Natural killer cell (primary cell): Measurements from ENCODE around the gene SCARB1. TPM values are rescaled to one million over a fixed set of nuclear protein-coding genes. Genes with fewer than 3 reads are reported as not detected.
"Not testable (repeated sequence)": the region's sequence is repeated elsewhere in the genome, so short reads cannot be mapped to it uniquely, and the experiment has no call there.

Source experiments
- ATAC-seq, 3 donors: fragments of 150-1000 bp in 2 of 3; fragments of 200-7000 bp in 1 of 3; cut with Tn5 transposase; 1 replicate in 1 of 3; 2 replicates in 2 of 3; pipeline ENCODE4 v1.10.0; 2021; ENCODE audit warnings: mild to moderate bottlenecking in 2 of 3, moderate library complexity in 2 of 3
- DNase-seq, 2 donors: peaks; one replicate each; pipeline versions ENCODE4 v3.0.0 to v3.0.0-alpha.2; 2013 to 2021; ENCODE audit warnings: mixed read lengths in 1 of 2
- H3K27ac ChIP-seq: one replicate; pipeline ENCODE4 v1.5.1; 2013; ENCODE audit warnings: mild to moderate bottlenecking, low read length
- H3K27me3 ChIP-seq: one replicate; pipeline ENCODE4 v1.6.1; 2013; ENCODE audit warnings: low read length; ENCODE audit not compliant: control insufficient read depth, insufficient read depth
- H3K36me3 ChIP-seq: one replicate; pipeline ENCODE4 v1.6.1; 2013; ENCODE audit warnings: low read length; ENCODE audit not compliant: control insufficient read depth, insufficient read depth
- H3K4me1 ChIP-seq: one replicate; pipeline ENCODE4 v1.6.1; 2013; ENCODE audit warnings: low read length; ENCODE audit not compliant: control insufficient read depth, insufficient read depth
- H3K4me3 ChIP-seq: one replicate; pipeline ENCODE4 v1.5.1; 2013; ENCODE audit warnings: low read length
- H3K9me3 ChIP-seq: one replicate; pipeline ENCODE4 v1.6.1; 2013; ENCODE audit warnings: low read length; ENCODE audit not compliant: control insufficient read depth, insufficient read depth
- H3K27ac Mint-ChIP-seq, 2 donors: one replicate each; pipeline ENCODE4 v1.8.0; 2022; ENCODE audit warnings: mild to moderate bottlenecking in 2 of 2, mixed read lengths in 2 of 2, moderate library complexity in 1 of 2
- H3K27me3 Mint-ChIP-seq, 2 donors: one replicate each; pipeline ENCODE4 v1.8.0; 2022; ENCODE audit warnings: low read depth in 2 of 2, mixed read lengths in 2 of 2
- H3K36me3 Mint-ChIP-seq: one replicate; pipeline ENCODE4 v1.8.0; 2022; ENCODE audit warnings: mixed read lengths
- H3K4me1 Mint-ChIP-seq, 2 donors: one replicate each; pipeline ENCODE4 v1.8.0; 2022; ENCODE audit warnings: mixed read lengths in 2 of 2
- H3K4me3 Mint-ChIP-seq: one replicate; pipeline ENCODE4 v1.8.0; 2022; ENCODE audit warnings: mild to moderate bottlenecking, moderate library complexity, mixed read lengths
- H3K9me3 Mint-ChIP-seq, 2 donors: one replicate each; pipeline ENCODE4 v1.8.0; 2022; ENCODE audit warnings: mixed read lengths in 2 of 2
- CTCF ChIP-seq: fragments of 200-600 bp; IDR thresholded peaks from one replicate; pipeline ENCODE4 v1.8.0; 2022; ENCODE audit warnings: antibody characterized with exemption
- WGBS: methylation state at CpG from one replicate; pipeline ENCODE4 v1.1.7; 2013; ENCODE audit warnings: missing lambda C conversion rate; ENCODE audit not compliant: insufficient coverage; 5-methylcytosine and 5-hydroxymethylcytosine counted together
- intact Hi-C: fragments of 100-400 bp; cut with micrococcal nuclease; formaldehyde crosslinking; loops from one replicate; pipeline ENCODE4 v1.14.2; 2022
- total RNA-seq, 4 donors: library from RNA; stranded (reverse); fragments of 120-200 nt in 1 of 4; gene quantifications; one replicate each; pipeline versions ENCODE4 v1.2.3 to v1.2.4, GENCODE V29; 2013 to 2022

SCARB1 gene
- total RNA-seq, 3 donors from 2014 or later (not counting 1 experiment from before 2014, with no cell fraction given): 1.1 to 2.7 (median 1.3) TPM

DNA sequence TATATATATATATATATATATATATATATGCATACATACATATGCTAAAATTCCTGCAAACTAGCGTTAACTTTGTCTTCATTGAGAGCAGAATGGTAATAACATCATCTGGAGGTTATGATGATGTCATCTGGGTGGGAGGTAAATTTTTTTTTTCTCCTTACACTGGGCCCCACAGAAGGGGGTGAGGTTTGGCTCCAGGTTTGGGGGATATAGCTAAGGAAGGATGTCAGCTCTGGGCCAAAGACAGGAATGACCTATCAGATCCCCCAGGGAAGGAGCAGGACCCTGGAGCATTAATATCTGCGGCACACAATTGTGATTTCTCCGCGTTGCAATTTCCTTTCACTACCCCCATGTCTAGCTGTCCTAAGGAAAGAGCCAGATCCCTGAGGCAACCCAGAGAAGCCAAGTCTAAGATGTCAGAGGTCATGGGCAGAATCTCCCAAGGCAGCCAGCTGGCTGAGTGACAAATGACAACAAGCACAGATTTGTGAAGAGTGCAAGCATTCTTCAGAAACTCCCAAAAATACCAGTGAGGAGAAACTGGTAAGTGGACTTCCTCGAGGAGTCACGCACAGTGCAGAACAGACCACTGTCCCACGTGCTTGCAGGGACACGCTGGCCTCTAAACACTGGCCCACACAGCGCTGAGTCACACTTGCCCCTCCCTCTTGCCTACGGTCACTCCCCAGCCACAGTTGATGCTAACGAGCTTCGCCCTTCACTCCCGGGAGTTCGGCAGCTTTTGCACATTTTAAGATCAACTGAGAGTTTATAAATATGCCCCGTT is 40.8 kb upstream of the SCARB1 start:
- Mint-ChIP-seq H3K27ac (no peak overlapping the region), H3K4me3 (no peak overlapping the region)
- H3K36me3 ChIP-seq: no peaks in the 10 kb centered on the region

DNA sequence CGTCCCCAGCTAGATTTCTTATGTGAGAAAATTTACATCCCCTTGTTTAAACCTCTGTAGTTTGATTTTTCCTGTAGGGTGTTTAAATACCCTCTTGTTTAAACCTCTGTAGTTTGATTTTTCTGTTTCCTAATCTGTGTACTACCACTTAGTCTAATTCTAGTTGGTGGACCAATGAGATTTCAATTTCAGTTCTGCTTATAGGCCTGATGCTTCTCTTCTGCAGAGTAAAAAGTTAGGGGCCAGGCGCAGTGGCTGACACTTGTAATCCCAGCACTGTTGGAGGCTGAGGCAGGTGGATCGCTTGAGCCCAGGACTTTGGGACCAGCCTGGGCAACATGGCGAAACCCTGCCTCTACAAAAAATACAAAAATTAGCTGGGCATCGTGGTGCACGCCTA is 39.3 kb upstream of the SCARB1 start:
- Histone ChIP-seq H3K4me3 (no peak overlapping the region), H3K27me3 (no peaks in the 10 kb centered on the region), H3K27ac (no peak overlapping the region), H3K9me3 (no peaks in the 10 kb centered on the region), H3K4me1 (peaks cover 10% of the 10 kb centered on the region), H3K36me3 (no peaks in the 10 kb centered on the region)
- Mint-ChIP-seq H3K36me3 (no peaks in the 10 kb centered on the region), H3K27ac (no peak overlapping the region), H3K4me1 (peaks cover 21 to 24% of the 10 kb centered on the region in 2 donors), H3K27me3 (no peaks in the 10 kb centered on the region), H3K4me3 (no peak overlapping the region), H3K9me3 (no peaks in the 10 kb centered on the region)
- 96% methylated on average over 5 of the region's 6 CpGs for WGBS
- intact Hi-C loops: no loop called here
- no peak for TF ChIP-seq CTCF
- ATAC-seq (no peak), DNase-seq (no peak)

More for the DNA sequence above, 40.8 kb upstream of the SCARB1 start:
- Histone ChIP-seq H3K4me3 (no peak overlapping the region), H3K4me1 (no peaks in the 10 kb centered on the region), H3K27me3 (no peaks in the 10 kb centered on the region), H3K9me3 (no peaks in the 10 kb centered on the region), H3K27ac (no peak overlapping the region)
- WGBS: 65% methylated on average over 14 of the region's 15 CpGs
- ATAC-seq: no peak
- Mint-ChIP-seq H3K36me3 (no peaks in the 10 kb centered on the region), H3K9me3 (no peaks in the 10 kb centered on the region), H3K4me1 (peaks cover 8 to 11% of the 10 kb centered on the region in 2 donors), H3K27me3 (no peaks in the 10 kb centered on the region)
- no peak for DNase-seq
- intact Hi-C loops: no loop called here
- TF ChIP-seq CTCF: no peak

DNA sequence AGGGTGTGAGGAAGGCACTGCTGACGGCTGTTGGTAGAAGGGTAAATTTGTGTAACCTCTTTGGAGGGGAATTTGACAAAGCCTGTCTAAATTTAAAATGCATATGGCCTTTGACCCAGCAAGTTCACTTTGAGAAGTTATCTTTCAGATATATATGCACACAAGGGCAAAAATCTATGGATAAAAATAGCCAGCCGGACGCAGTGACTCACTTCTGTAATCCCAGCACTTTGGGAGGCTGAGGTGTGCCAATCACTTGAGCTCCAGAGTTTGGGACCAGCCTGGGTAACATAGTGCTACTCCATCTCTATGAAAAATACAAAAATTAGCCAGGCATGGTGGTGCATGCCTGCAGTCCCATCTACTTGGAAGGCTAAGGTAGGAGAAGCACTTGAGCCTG is 37.3 kb upstream of the SCARB1 start:
- TF ChIP-seq CTCF: no peak
- Histone ChIP-seq H3K4me1 (peaks cover 10% of the 10 kb centered on the region), H3K9me3 (no peaks in the 10 kb centered on the region), H3K27me3 (no peaks in the 10 kb centered on the region), H3K4me3 (no peak overlapping the region), H3K36me3 (no peaks in the 10 kb centered on the region), H3K27ac (no peak overlapping the region)
- DNase-seq (no peak), ATAC-seq (no peak)
- Mint-ChIP-seq H3K9me3 (no peaks in the 10 kb centered on the region), H3K36me3 (no peaks in the 10 kb centered on the region), H3K27me3 (peaks cover 0 to 3% of the 10 kb centered on the region in 2 donors), H3K27ac (no peak overlapping the region), H3K4me1 (peaks cover 15 to 21% of the 10 kb centered on the region in 2 donors), H3K4me3 (no peak overlapping the region)
- intact Hi-C loops: no loop called here
- 92% methylated on average over 3 of the region's 3 CpGs for WGBS

DNA sequence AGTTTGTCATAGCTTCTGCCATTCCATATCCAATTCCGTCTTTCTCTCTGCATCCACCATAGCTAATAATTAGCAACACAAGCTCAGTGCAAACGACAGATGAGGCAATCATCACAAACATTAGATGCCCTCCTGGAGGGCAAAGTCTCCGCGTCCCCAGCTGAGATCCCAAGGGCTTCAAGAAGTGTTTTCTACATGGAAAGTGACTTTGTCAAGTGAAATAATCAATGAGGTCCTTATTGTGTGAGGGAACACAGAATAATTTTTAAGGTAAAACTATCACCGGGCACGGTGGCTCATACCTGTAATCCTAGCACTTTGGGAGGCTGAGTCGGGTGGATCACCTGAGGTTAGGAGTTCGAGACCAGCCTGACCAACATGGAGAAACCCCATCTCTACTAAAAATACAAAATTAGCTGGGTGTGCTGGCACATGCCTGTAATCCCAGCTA is 36.7 kb upstream of the SCARB1 start:
- H3K9me3 Mint-ChIP-seq, H3K27me3 Mint-ChIP-seq, H3K9me3 ChIP-seq, H3K36me3 Mint-ChIP-seq, H3K27me3 ChIP-seq, H3K4me3 Mint-ChIP-seq, H3K36me3 ChIP-seq, ATAC-seq, H3K27ac Mint-ChIP-seq, H3K27ac ChIP-seq, intact Hi-C loops, H3K4me3 ChIP-seq, DNase-seq: not testable (repeated sequence)
- peaks cover 13 to 21% of the 10 kb centered on the region in 2 donors for H3K4me1 Mint-ChIP-seq
- H3K4me1 ChIP-seq: peaks cover 10% of the 10 kb centered on the region
- WGBS: 91% methylated on average over 7 of the region's 8 CpGs
